H1 (cell line): ENCODE results near the gene C4orf33. TPM values are rescaled to one million over a fixed set of nuclear protein-coding genes. Genes with fewer than 3 reads are reported as not detected.

Source experiments
- CHD7 ChIP-seq: fragments of 300-600 bp; sonication (generic); IDR thresholded peaks from 2 replicates; pipeline ENCODE4 v1.7.1; 2012; ENCODE audit warnings: low read length, moderate library complexity, mild to moderate bottlenecking, inconsistent platforms; ENCODE audit not compliant: insufficient replicate concordance
- KDM4A ChIP-seq: IDR thresholded peaks from one replicate; pipeline ENCODE4 v1.7.1; 2012; ENCODE audit warnings: low read depth, mild to moderate bottlenecking, moderate library complexity, low read length, inconsistent platforms; ENCODE audit not compliant: severe bottlenecking
- MAX ChIP-seq: IDR thresholded peaks from 2 replicates; pipeline ENCODE4 v1.6.1; 2012; ENCODE audit warnings: inconsistent platforms
- PHF8 ChIP-seq: fragments of 200-600 bp; sonication (generic); conservative IDR thresholded peaks from 2 replicates; pipeline ENCODE4 v1.7.1; 2012; ENCODE audit warnings: low read depth, mild to moderate bottlenecking, inconsistent platforms, low read length, moderate library complexity
- POLR2AphosphoS5 ChIP-seq: IDR thresholded peaks from 2 replicates; pipeline ENCODE4 v1.6.1; 2011; ENCODE audit warnings: low read depth, low read length
- polyA plus RNA-seq, 7 experiments: library from polyadenylated mRNA; depleted of rRNA in 3 of 7; stranded (reverse) in 5 of 7; unstranded in 2 of 7; fragments of >200 nt in 5 of 7; fragments of 200-250 nt in 2 of 7; gene quantifications; 1 replicate in 5 of 7; 2 replicates in 1 of 7; 4 replicates in 1 of 7; pipeline versions ENCODE4 v1.2.1 to v1.2.3, GENCODE V29; 2011 to 2013; ENCODE audit warnings: missing spikeins in 2 of 7, mixed read lengths in 2 of 7
- total RNA-seq: library from RNA; stranded (reverse); fragmentation: NEBNext Ultra II Directional; extraction: Animal tissue kit (Norgen Biotek cat#: 25700); gene quantifications from 2 replicates; pipeline ENCODE4 v1.2.1, GENCODE V29; 2021

C4orf33 gene
- total and polyA plus RNA-seq, 2 of the 8 experiments (the other 6 are each of a cell fraction or from before 2014, with no cell fraction given) = 3.4 to 6.0 TPM

- no peak for TF ChIP-seq POLR2AphosphoS5
- no peak for TF ChIP-seq MAX
- TF ChIP-seq CHD7 = no peak
- TF ChIP-seq KDM4A = no peak
- no peak for TF ChIP-seq PHF8
- TF ChIP-seq, all 59 proteins: peak for 0
These were observed 18.0 kb downstream of the C4orf33 start (continued) for GRCh38 chr4:129113919-129114318.
